ENCODE measurements around the gene LAMB3.

The LAMB3 gene

GRCh38 chr1:209594440-209594839 is 57.8 kb downstream of the LAMB3 start:
- DNase-seq, result no peak

- no peak for DNase-seq
Measured at GRCh38 chr1:209593747-209594146, 58.5 kb downstream of the LAMB3 start.

- DNase-seq, result no peak
Measured at GRCh38 chr1:209590405-209590804, 61.8 kb downstream of the LAMB3 start.

GRCh38 chr1:209589863-209590262 is 62.4 kb downstream of the LAMB3 start:
- no peak for DNase-seq

- no peak for DNase-seq
Measured at GRCh38 chr1:209589440-209589839, 62.8 kb downstream of the LAMB3 start.

GRCh38 chr1:209587789-209588188 is 64.4 kb downstream of the LAMB3 start:
- DNase-seq, result no peak

GRCh38 chr1:209586221-209586740 is 65.9 kb downstream of the LAMB3 start:
- no peak for DNase-seq

GRCh38 chr1:209585672-209586071 is 66.6 kb downstream of the LAMB3 start:
- DNase-seq, result peak; percentile 9

- no peak for DNase-seq
Measured at GRCh38 chr1:209585197-209585596, 67.0 kb downstream of the LAMB3 start.

- no peak for DNase-seq
Measured at GRCh38 chr1:209584231-209584672, 68.0 kb downstream of the LAMB3 start.

- DNase-seq, result no peak
Measured at GRCh38 chr1:209583408-209583807, 68.8 kb downstream of the LAMB3 start, which contains the start of gene CAMK1G. Gene CAMK1G (plus strand): TSS chr1:209583714. CDS start chr1:209594984, 11,270 bp downstream.

- DNase-seq, result no peak
Measured at GRCh38 chr1:209580577-209580976, 71.6 kb downstream of the LAMB3 start.

GRCh38 chr1:209577346-209577745 is 74.9 kb downstream of the LAMB3 start:
- DNase-seq, result no peak

GRCh38 chr1:209576392-209577197 is 75.6 kb downstream of the LAMB3 start:
- DNase-seq, result peak; percentile 82

GRCh38 chr1:209570743-209571142 is 81.5 kb downstream of the LAMB3 start:
- no peak for DNase-seq

- peak; percentile 89 for DNase-seq
Measured at GRCh38 chr1:209569455-209570207, 82.6 kb downstream of the LAMB3 start.

GRCh38 chr1:209567698-209568175 is 84.5 kb downstream of the LAMB3 start:
- DNase-seq, result no peak

GRCh38 chr1:209565759-209566678 is 86.2 kb downstream of the LAMB3 start:
- peak; percentile 86 for DNase-seq
